ENCODE results near the gene GKN1. TPM values are rescaled to one million over a fixed set of nuclear protein-coding genes. Genes with fewer than 3 reads are reported as not detected.
"Not testable (repeated sequence)": the region's sequence is repeated elsewhere in the genome, so short reads cannot be mapped to it uniquely, and the experiment has no call there.

The GKN1 gene
- total RNA-seq, 1 donor from 2014 or later: not detected

- peak; percentile 78 for TF ChIP-seq CTCF (IDR thresholded peaks at IDR 0.05; ENCODE audit: unreplicated experiment)
- DNase-seq (ENCODE audit: low spot score, unreplicated experiment): peak; percentile 56
- H3K27me3 Mint-ChIP-seq: peaks cover 11% of the 10 kb centered on the region
- peak overlapping the region; percentile 43 for H3K4me3 Mint-ChIP-seq (ENCODE audit: low read depth)
- no peaks in the 10 kb centered on the region for H3K4me1 Mint-ChIP-seq (ENCODE audit: low read depth)
- peak overlapping the region; percentile 79 for H3K27ac Mint-ChIP-seq
- H3K36me3 Mint-ChIP-seq (ENCODE audit: insufficient read depth): no peaks in the 10 kb centered on the region
- H3K9me3 Mint-ChIP-seq (ENCODE audit: low read depth): peaks cover 20% of the 10 kb centered on the region
Observed at GRCh38 chr2:68943581-68944568, 30.6 kb upstream of the GKN1 start.

- Mint-ChIP-seq H3K9me3 (ENCODE audit: low read depth) (peaks cover 6% of the 10 kb centered on the region), H3K36me3 (ENCODE audit: insufficient read depth) (no peaks in the 10 kb centered on the region), H3K27me3 (peaks cover 7% of the 10 kb centered on the region)
Observed at GRCh38 chr2:68946117-68946516, 28.3 kb upstream of the GKN1 start.

GRCh38 chr2:68948710-68949109 is 25.7 kb upstream of the GKN1 start:
- no peak overlapping the region for H3K27ac Mint-ChIP-seq
- no peak overlapping the region for H3K4me3 Mint-ChIP-seq (ENCODE audit: low read depth)
- DNase-seq (ENCODE audit: low spot score, unreplicated experiment): no peak
- peaks cover 10% of the 10 kb centered on the region for H3K27me3 Mint-ChIP-seq
- TF ChIP-seq CTCF (IDR thresholded peaks at IDR 0.05; ENCODE audit: unreplicated experiment): no peak
- H3K9me3 Mint-ChIP-seq (ENCODE audit: low read depth): peaks cover 2% of the 10 kb centered on the region
- no peaks in the 10 kb centered on the region for H3K4me1 Mint-ChIP-seq (ENCODE audit: low read depth)
- H3K36me3 Mint-ChIP-seq (ENCODE audit: insufficient read depth): no peaks in the 10 kb centered on the region

More at GRCh38 chr2:68946117-68946516, 28.3 kb upstream of the GKN1 start:
- Mint-ChIP-seq H3K27ac (no peak overlapping the region), H3K4me3 (ENCODE audit: low read depth) (no peak overlapping the region), H3K4me1 (ENCODE audit: low read depth) (no peaks in the 10 kb centered on the region)
- no peak for TF ChIP-seq CTCF (IDR thresholded peaks at IDR 0.05; ENCODE audit: unreplicated experiment)
- no peak for DNase-seq (ENCODE audit: low spot score, unreplicated experiment)

GRCh38 chr2:68951899-68952298 is 22.5 kb upstream of the GKN1 start:
- DNase-seq (ENCODE audit: low spot score, unreplicated experiment): no peak
- Mint-ChIP-seq H3K27ac (no peak overlapping the region), H3K4me1 (ENCODE audit: low read depth) (no peaks in the 10 kb centered on the region), H3K36me3 (ENCODE audit: insufficient read depth) (no peaks in the 10 kb centered on the region), H3K27me3 (peaks cover 10% of the 10 kb centered on the region), H3K9me3 (ENCODE audit: low read depth) (no peaks in the 10 kb centered on the region), H3K4me3 (ENCODE audit: low read depth) (no peak overlapping the region)
- TF ChIP-seq CTCF (IDR thresholded peaks at IDR 0.05; ENCODE audit: unreplicated experiment): no peak

GRCh38 chr2:68952887-68953521 is 21.4 kb upstream of the GKN1 start, which contains the start of gene GKN2:
GKN2 (minus strand) TSS chr2:68952893; CDS start chr2:68952861, 32 bp downstream.
- no peaks in the 10 kb centered on the region for H3K36me3 Mint-ChIP-seq (ENCODE audit: insufficient read depth)
- no peaks in the 10 kb centered on the region for H3K4me1 Mint-ChIP-seq (ENCODE audit: low read depth)
- peaks cover 10% of the 10 kb centered on the region for H3K27me3 Mint-ChIP-seq
- H3K4me3 Mint-ChIP-seq (ENCODE audit: low read depth): no peak within 1 kb of the TSS
- no peak for DNase-seq (ENCODE audit: low spot score, unreplicated experiment)
- H3K27ac Mint-ChIP-seq: no peak within 1 kb of the TSS
- no peak for TF ChIP-seq CTCF (IDR thresholded peaks at IDR 0.05; ENCODE audit: unreplicated experiment)
- H3K9me3 Mint-ChIP-seq (ENCODE audit: low read depth): no peaks in the 10 kb centered on the region

GRCh38 chr2:68955432-68955831 is 19.0 kb upstream of the GKN1 start:
- H3K4me1 Mint-ChIP-seq (ENCODE audit: low read depth); H3K4me3 Mint-ChIP-seq (ENCODE audit: low read depth); H3K9me3 Mint-ChIP-seq (ENCODE audit: low read depth); H3K27ac Mint-ChIP-seq; DNase-seq (ENCODE audit: low spot score, unreplicated experiment); H3K36me3 Mint-ChIP-seq (ENCODE audit: insufficient read depth): not testable (repeated sequence)
- H3K27me3 Mint-ChIP-seq: peaks cover 15% of the 10 kb centered on the region

All from progenitor cell of endocrine pancreas (in vitro differentiated cells).